ENCODE data around the gene TRPC4. TPM values are rescaled to one million over a fixed set of nuclear protein-coding genes. Genes with fewer than 3 reads are reported as not detected.

Gene TRPC4
- polyA plus RNA-seq, 4 donors: 4.3 to 5.3 (median 4.6) TPM

- DNase-seq (ENCODE audit: low read depth in 4 of 4, low spot score in 3 of 4): no peak
Observed at GRCh38 chr13:37665420-37665819, 204.2 kb downstream of the TRPC4 start.

DNA sequence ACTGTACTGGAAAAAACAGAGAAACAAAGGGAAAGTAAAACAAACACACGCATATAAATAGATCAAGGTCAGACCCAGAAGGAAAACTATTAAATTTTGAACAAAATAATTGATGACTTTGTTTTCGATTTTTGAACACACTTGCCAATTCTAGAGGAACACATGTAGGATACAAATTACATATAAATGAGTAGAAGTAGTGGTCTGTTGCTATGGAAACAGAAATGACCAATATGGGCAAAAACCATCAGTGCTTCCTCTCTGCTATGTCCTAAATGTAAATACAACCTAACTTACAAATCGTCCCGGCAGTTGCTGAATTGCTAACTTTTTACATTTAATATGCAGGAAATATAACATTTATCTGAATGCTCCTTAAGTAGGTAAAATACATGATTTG lies 205.8 kb downstream of the TRPC4 start:
- DNase-seq (ENCODE audit: low read depth in 4 of 4, low spot score in 3 of 4): no peak

DNA sequence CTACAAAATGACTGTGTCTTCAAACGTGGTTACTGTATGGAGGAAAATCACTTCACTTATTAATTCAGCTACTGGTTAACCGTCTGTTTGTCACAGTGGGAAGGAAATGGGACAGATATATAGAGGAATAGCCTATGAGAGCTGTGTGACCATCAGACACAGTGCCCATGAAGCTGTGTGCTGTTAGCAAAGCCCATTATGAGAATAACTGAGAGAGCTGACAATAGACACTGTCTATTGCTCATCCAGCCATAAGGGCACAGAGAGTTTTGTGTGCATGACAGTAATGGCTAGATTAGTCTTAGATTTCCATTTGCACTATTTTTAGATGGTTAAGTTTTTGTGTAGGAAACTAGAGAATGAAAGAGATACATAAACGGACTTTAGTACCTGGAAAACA lies 206.9 kb downstream of the TRPC4 start:
- DNase-seq (ENCODE audit: low read depth in 4 of 4, low spot score in 3 of 4): no peak

DNA sequence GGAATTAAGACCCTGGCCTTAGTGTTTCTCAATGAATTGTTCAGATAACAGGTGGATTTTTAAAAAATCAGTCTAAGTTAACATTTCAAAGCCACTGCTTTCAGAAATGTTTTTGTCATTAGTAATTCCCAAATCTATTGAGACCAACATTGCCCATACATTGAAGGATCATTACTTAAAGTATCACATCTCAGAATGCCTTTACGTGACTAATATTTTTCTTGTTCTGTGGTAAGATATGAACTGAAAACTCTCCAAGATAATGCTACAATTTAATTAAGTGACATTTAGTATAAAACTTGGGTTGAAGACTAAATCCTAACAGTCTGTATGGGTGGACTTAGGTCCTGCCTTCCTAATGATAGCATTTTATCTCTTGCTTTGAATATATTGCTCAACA lies 211.6 kb downstream of the TRPC4 start:
- DNase-seq (ENCODE audit: low read depth in 4 of 4, low spot score in 3 of 4): no peak

DNA sequence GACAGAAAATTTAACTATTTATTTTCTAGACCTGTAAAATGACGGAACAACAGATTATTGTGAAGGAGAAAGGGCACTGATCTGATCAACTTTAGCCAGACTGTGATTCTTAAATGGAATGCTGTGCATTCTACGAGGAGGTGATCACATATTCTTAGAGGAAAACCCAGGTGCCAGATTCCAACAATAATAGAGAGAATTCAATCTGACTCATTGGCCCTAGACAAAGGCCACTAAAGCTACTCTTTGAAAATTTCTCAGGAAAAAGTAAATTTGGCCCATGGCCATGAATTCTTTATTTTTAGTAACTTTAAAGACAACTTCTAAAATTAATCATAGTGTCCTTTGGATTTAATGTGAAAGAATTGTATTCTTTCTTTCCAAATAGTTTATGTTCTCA lies 212.4 kb downstream of the TRPC4 start:
- no peak for DNase-seq (ENCODE audit: low read depth in 4 of 4, low spot score in 3 of 4)

- DNase-seq (ENCODE audit: low read depth in 4 of 4, low spot score in 3 of 4): no peak
Observed at GRCh38 chr13:37656247-37656940, 213.2 kb downstream of the TRPC4 start.

- no peak for DNase-seq (ENCODE audit: low read depth in 4 of 4, low spot score in 3 of 4)
Observed at GRCh38 chr13:37652596-37652995, 217.0 kb downstream of the TRPC4 start.

- DNase-seq (ENCODE audit: low read depth in 4 of 4, low spot score in 3 of 4): no peak
Observed at GRCh38 chr13:37651891-37652290, 217.7 kb downstream of the TRPC4 start.

DNA sequence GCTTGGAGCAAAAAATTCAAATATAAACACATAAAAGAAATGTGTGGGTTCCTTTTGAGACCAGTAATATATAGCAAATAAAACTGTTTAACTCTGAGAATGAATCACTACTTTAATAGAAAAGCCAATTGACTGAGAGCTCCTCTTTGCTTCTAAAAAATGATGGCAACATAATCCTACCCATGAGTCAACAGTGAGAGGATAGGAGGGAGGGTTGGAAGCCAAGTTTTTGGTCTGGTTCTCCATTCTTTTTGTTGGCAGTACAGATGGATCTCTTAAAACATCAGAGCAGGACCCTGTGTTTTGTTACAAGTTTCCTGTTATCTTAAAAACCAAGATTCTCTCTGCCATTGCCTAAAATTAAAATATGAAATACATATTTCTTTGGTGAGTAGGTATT lies 221.0 kb downstream of the TRPC4 start:
- DNase-seq (ENCODE audit: low read depth in 4 of 4, low spot score in 3 of 4): no peak

DNA sequence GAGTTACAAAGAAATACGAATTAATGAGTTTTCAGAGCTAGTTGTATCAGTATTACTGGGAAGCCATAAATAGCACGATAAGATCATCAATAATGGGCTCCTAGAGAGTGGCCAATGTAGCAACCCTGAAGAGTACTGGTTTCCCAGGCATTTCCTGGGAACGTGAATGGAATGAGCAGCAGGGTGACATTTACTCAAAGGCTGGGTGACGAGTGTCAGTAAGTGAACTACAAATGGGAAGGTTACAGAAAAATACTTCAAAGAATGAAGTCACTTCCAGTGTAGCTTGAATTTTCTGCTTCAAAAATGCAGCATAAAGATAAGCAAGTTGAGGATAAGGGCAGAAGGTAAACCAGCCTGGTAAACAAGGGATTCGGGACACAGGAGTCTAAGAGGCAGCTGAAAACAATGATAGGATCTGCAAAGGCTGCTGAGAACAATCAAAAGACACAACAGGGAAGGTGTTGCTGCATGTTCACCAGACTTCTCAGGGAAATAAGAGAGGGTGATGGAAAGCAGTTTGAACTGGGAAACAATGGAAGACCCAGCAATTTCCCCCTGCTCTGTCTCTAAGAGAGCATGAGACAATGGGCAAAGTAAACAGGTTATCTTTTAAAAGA lies 222.4 kb downstream of the TRPC4 start:
- no peak for DNase-seq (ENCODE audit: low read depth in 4 of 4, low spot score in 3 of 4)

GRCh38 chr13:37646531-37646930 lies 223.0 kb downstream of the TRPC4 start:
- DNase-seq (ENCODE audit: low read depth in 4 of 4, low spot score in 3 of 4): no peak

DNA sequence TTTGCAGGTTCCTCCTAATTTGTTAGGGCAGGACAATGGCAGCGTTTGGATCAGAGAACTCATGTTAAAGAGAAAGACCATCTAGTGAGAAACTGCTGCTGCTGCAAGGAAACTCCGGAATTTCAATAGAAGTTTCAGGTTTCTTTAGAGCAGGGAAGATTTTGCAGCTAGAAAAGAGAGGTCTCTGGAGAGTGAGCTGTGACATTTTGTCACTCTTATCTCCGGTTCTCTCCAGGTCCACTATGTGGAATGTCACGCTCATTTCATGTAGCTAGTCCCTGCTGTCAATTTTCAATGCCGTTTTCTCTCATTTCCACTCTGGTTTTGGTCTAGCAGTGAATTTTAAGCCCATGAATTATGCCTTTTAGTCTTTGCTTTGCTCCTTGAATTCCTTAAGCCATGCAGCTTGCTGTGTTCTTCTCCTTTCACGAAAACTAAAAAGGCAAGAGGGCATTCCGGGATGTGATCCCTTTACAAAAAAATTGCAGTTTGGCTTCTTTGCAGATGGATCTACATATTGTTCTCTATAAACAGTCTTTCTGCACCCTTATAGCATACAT lies 224.3 kb downstream of the TRPC4 start:
- no peak for DNase-seq (ENCODE audit: low read depth in 4 of 4, low spot score in 3 of 4)

DNA sequence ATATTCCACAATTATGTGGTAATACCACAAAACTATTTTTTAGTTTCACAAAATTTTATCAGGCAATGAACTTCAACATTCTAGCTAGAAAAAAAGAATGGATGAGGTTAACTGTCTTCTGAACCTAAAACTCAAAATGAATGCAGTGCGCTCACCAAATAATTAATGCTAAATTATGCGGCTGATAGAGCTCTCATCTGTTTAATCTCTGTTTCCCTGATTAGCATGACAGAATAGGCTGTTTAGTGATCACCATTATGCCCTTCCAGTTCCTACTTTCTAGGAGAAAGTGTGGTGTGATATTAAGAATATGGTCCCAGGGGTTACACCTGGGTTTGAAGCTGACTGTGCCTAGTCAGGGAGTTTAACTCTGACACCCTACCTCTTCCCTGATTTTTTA lies 228.2 kb downstream of the TRPC4 start:
- no peak for DNase-seq (ENCODE audit: low read depth in 4 of 4, low spot score in 3 of 4)

GRCh38 chr13:37640499-37640898 lies 229.1 kb downstream of the TRPC4 start:
- peak in 1 of 4 donors; percentile 16 for DNase-seq (ENCODE audit: low read depth in 4 of 4, low spot score in 3 of 4)

GRCh38 chr13:37636701-37637100 lies 232.9 kb downstream of the TRPC4 start:
- no peak for DNase-seq (ENCODE audit: low read depth in 4 of 4, low spot score in 3 of 4)

- no peak for DNase-seq (ENCODE audit: low read depth in 4 of 4, low spot score in 3 of 4)
Observed at GRCh38 chr13:37632294-37632693, 237.3 kb downstream of the TRPC4 start.

GRCh38 chr13:37627428-37627827 lies 242.1 kb downstream of the TRPC4 start:
- DNase-seq (ENCODE audit: low read depth in 4 of 4, low spot score in 3 of 4): no peak

- DNase-seq (ENCODE audit: low read depth in 4 of 4, low spot score in 3 of 4): no peak
Observed at GRCh38 chr13:37621811-37622361, 247.7 kb downstream of the TRPC4 start.

- DNase-seq (ENCODE audit: low read depth in 4 of 4, low spot score in 3 of 4): no peak
Observed at GRCh38 chr13:37618554-37618953, 251.0 kb downstream of the TRPC4 start.

DNA sequence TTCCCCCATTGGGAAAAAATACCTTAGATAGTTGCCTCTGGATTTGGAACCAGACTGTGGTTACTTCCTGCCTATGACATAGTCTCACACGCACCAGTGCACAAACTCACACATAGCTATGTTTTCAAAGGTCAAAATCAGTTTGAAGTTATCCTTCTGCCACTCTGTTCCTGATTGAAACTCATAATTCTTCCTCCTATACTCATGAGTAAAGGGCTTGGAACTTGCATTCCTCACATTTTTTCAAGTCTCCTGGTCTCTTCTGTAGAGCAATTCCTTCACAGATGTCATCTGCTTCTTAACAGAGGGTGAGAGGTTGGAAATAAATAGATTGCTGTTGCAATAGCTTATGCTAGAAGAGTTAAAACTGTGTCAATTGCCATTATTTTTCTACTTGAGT lies 252.4 kb downstream of the TRPC4 start:
- DNase-seq (ENCODE audit: low read depth in 4 of 4, low spot score in 3 of 4): no peak

DNA sequence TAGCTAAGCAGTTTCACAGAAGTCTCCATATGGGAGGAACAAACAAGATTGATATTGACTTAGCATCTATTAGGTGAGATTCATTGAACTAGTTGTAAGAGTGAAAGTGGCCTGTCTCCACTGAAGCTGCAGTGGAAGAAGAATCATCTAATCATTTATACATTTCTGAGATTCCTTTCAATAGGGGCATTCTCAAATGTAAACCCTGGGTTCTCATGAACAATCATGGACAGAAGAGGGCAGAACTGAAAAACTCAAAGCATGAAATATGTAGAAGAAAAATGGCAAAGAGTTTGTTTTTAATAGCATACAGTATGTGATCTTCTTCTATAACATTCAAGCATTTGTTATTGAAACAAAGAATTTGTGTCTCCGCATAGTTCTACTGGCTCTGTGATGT lies 253.4 kb downstream of the TRPC4 start:
- DNase-seq (ENCODE audit: low read depth in 4 of 4, low spot score in 3 of 4): no peak

DNA sequence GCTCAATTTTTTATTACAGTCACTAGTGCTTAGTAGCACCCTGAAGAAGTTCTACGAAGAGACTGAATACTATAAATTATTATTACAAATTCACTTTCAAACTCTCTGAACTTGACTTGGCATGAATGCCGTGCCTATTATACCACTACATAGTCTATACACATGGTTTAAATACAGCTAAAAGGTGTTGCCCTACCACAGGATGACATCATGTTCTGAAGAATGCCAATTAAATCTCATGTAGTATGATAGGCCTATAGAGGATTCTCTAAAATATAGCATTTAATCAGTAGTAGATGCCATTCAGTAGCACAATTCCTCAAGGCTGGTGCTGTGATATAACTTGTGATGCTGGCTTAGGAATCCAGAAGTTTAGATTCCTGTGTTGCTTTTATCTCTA lies 254.3 kb downstream of the TRPC4 start:
- no peak for DNase-seq (ENCODE audit: low read depth in 4 of 4, low spot score in 3 of 4)

All from right renal pelvis (tissue), 4 donors.